Mononuclear cell (primary cell): ENCODE data around the gene TERT. TPM values are rescaled to one million over a fixed set of nuclear protein-coding genes. Genes with fewer than 3 reads are reported as not detected.
"Not testable (repeated sequence)": the region's sequence is repeated elsewhere in the genome, so short reads cannot be mapped to it uniquely, and the experiment has no call there.

Experiments
- H3K27me3 ChIP-seq: 2 replicates; pipeline ENCODE4 v1.6.0; 2011; ENCODE audit warnings: low read length, control low read depth; ENCODE audit not compliant: insufficient read depth
- H3K4me1 ChIP-seq: 2 replicates; pipeline ENCODE4 v1.5.1; 2011; ENCODE audit warnings: mild to moderate bottlenecking, low read length, control low read depth; ENCODE audit not compliant: insufficient read depth
- H3K4me3 ChIP-seq: 2 replicates; pipeline ENCODE4 v1.5.1; 2011; ENCODE audit warnings: mild to moderate bottlenecking, low read length, moderate library complexity
- H3K9me3 ChIP-seq: 2 replicates; pipeline ENCODE4 v1.5.1; 2011; ENCODE audit warnings: low read depth, mild to moderate bottlenecking, control low read depth, low read length
- total RNA-seq: library from RNA; depleted of rRNA; stranded (reverse); fragments of >200 nt; gene quantifications from one replicate; pipeline ENCODE4 v1.2.3, GENCODE V29; 2012

TERT gene
- total RNA-seq, 1 donor, result under 0.01 TPM

- Histone ChIP-seq H3K9me3 (no peaks in the 10 kb centered on the region), H3K27me3 (peaks cover 2% of the 10 kb centered on the region), H3K4me1 (no peaks in the 10 kb centered on the region), H3K4me3 (no peak overlapping the region)
Measured at GRCh38 chr5:1243487-1244130, 51.3 kb downstream of the TERT start.

- H3K27me3 ChIP-seq, result peaks cover 2% of the 10 kb centered on the region
- H3K4me3 ChIP-seq, result no peak overlapping the region
- H3K4me1 ChIP-seq, result no peaks in the 10 kb centered on the region
Measured at GRCh38 chr5:1242733-1243486, 52.0 kb downstream of the TERT start.

GRCh38 chr5:1241509-1242080, 53.3 kb downstream of the TERT start:
- Histone ChIP-seq H3K9me3 (no peaks in the 10 kb centered on the region), H3K4me1 (no peaks in the 10 kb centered on the region), H3K4me3 (no peak overlapping the region), H3K27me3 (no peaks in the 10 kb centered on the region)

More at GRCh38 chr5:1242733-1243486, 52.0 kb downstream of the TERT start:
- H3K9me3 ChIP-seq, result no peaks in the 10 kb centered on the region

- H3K4me3 ChIP-seq, result no peak overlapping the region
- H3K27me3 ChIP-seq, result no peaks in the 10 kb centered on the region
- no peaks in the 10 kb centered on the region for H3K4me1 ChIP-seq
- no peaks in the 10 kb centered on the region for H3K9me3 ChIP-seq
Measured at GRCh38 chr5:1240496-1241260, 54.2 kb downstream of the TERT start.

- Histone ChIP-seq H3K4me1 (no peaks in the 10 kb centered on the region), H3K9me3 (no peaks in the 10 kb centered on the region), H3K27me3 (no peaks in the 10 kb centered on the region), H3K4me3 (no peak overlapping the region)
Measured at GRCh38 chr5:1239505-1240251, 55.2 kb downstream of the TERT start.

- H3K9me3 ChIP-seq, result no peaks in the 10 kb centered on the region
Measured at GRCh38 chr5:1235838-1236237, 59.0 kb downstream of the TERT start.

GRCh38 chr5:1235379-1235778, 59.5 kb downstream of the TERT start:
- Histone ChIP-seq H3K9me3 (no peaks in the 10 kb centered on the region), H3K4me1 (no peaks in the 10 kb centered on the region), H3K4me3 (no peak overlapping the region), H3K27me3 (no peaks in the 10 kb centered on the region)

More at GRCh38 chr5:1235838-1236237, 59.0 kb downstream of the TERT start:
- H3K4me3 ChIP-seq, result no peak overlapping the region
- H3K27me3 ChIP-seq, result no peaks in the 10 kb centered on the region
- H3K4me1 ChIP-seq, result no peaks in the 10 kb centered on the region

- Histone ChIP-seq H3K4me3 (no peak overlapping the region), H3K4me1 (no peaks in the 10 kb centered on the region), H3K9me3 (no peaks in the 10 kb centered on the region), H3K27me3 (no peaks in the 10 kb centered on the region)
Measured at GRCh38 chr5:1232780-1233179, 62.1 kb downstream of the TERT start.

- Histone ChIP-seq H3K4me3 (no peak overlapping the region), H3K4me1 (no peaks in the 10 kb centered on the region), H3K9me3 (no peaks in the 10 kb centered on the region), H3K27me3 (no peaks in the 10 kb centered on the region)
Measured at GRCh38 chr5:1231354-1231905, 63.4 kb downstream of the TERT start.

GRCh38 chr5:1230551-1230950, 64.3 kb downstream of the TERT start:
- no peak overlapping the region for H3K4me3 ChIP-seq
- H3K27me3 ChIP-seq, result no peaks in the 10 kb centered on the region
- no peaks in the 10 kb centered on the region for H3K4me1 ChIP-seq
- no peaks in the 10 kb centered on the region for H3K9me3 ChIP-seq

- H3K4me1 ChIP-seq, result no peaks in the 10 kb centered on the region
- H3K27me3 ChIP-seq, result no peaks in the 10 kb centered on the region
- H3K9me3 ChIP-seq, result no peaks in the 10 kb centered on the region
- H3K4me3 ChIP-seq, result no peak overlapping the region
Measured at GRCh38 chr5:1229822-1230221, 65.0 kb downstream of the TERT start.

- H3K9me3 ChIP-seq, H3K27me3 ChIP-seq, H3K4me3 ChIP-seq, H3K4me1 ChIP-seq: not testable (repeated sequence)
Measured at GRCh38 chr5:1229023-1229422, 65.8 kb downstream of the TERT start.

GRCh38 chr5:1228120-1228519, 66.7 kb downstream of the TERT start:
- H3K27me3 ChIP-seq, result no peaks in the 10 kb centered on the region
- H3K4me3 ChIP-seq, result no peak overlapping the region
- no peaks in the 10 kb centered on the region for H3K9me3 ChIP-seq
- H3K4me1 ChIP-seq, result no peaks in the 10 kb centered on the region

- Histone ChIP-seq H3K9me3 (no peaks in the 10 kb centered on the region), H3K4me3 (no peak overlapping the region), H3K4me1 (no peaks in the 10 kb centered on the region), H3K27me3 (no peaks in the 10 kb centered on the region)
Measured at GRCh38 chr5:1227667-1228066, 67.2 kb downstream of the TERT start.
